ENCODE data around the gene ACSM2B. TPM values are rescaled to one million over a fixed set of nuclear protein-coding genes. Genes with fewer than 3 reads are reported as not detected.
"Not testable (repeated sequence)": the region's sequence is repeated elsewhere in the genome, so short reads cannot be mapped to it uniquely, and the experiment has no call there.

Gene ACSM2B
- total RNA-seq (not detected in 2 replicates), polyA plus RNA-seq (0.07 and 0.13 TPM in 2 replicates), polyA minus RNA-seq (not detected in 2 replicates), Bru-seq, nascent RNA (percentile 11 among the genes with signal in this experiment), BruChase-seq, experiment 1, labeled RNA remaining after a 6-hour chase (percentile 5 among the genes with signal in this experiment), BruChase-seq, experiment 2, labeled RNA remaining after a 2-hour chase (percentile 3 among the genes with signal in this experiment)
- polyA plus RNA-seq (2011; cell fraction: cytosol; rRNA removed) = 0.05 and 0.13 TPM in 2 replicates
- 0.13 and 0.31 TPM in 2 replicates for polyA plus RNA-seq (2011; cell fraction: nucleus; rRNA removed)
- polyA plus RNA-seq (2012) = not detected in 2 replicates
- not detected for polyA minus RNA-seq (2011; cell fraction: cytosol; rRNA and poly(A)+ RNA removed)
- polyA minus RNA-seq (2011; cell fraction: nucleus; rRNA and poly(A)+ RNA removed) = 0.34 TPM in 1 of 2 replicates, not detected in the other
- long read RNA-seq = 0 reads

- H3K4me3 ChIP-seq (replicated peaks in 1 of 3; ENCODE audit: insufficient read depth in 1 of 3, low read depth in 1 of 3, low read length in 3 of 3); H3K27me3 ChIP-seq (ENCODE audit: control insufficient read depth in 2 of 2, insufficient read depth in 2 of 2, low read length in 2 of 2); H2AFZ ChIP-seq (ENCODE audit: low read depth, low read length); H3K9me1 ChIP-seq (replicated peaks; ENCODE audit: control insufficient read depth, extremely low read depth, insufficient read depth, low read length); H3K9me3 ChIP-seq (replicated peaks; ENCODE audit: control insufficient read depth, insufficient read depth, low read length); H3K4me2 ChIP-seq (ENCODE audit: insufficient read depth, low read length); H3K79me2 ChIP-seq (ENCODE audit: control insufficient read depth, insufficient read depth, low read length); CTCF ChIA-PET; POLR2A ChIA-PET; H3K27ac ChIP-seq (ENCODE audit: insufficient read depth, low read depth, low read length); H3K4me1 ChIP-seq (ENCODE audit: control insufficient read depth, extremely low read depth, insufficient read depth, low read length); DNase-seq (ENCODE audit: low read depth, low spot score); intact Hi-C loops (cut with micrococcal nuclease); H3K36me3 ChIP-seq (ENCODE audit: control insufficient read depth in 2 of 2, extremely low read depth in 1 of 2, insufficient read depth in 2 of 2, low read length in 2 of 2); FAIRE-seq; dilution Hi-C loops (cut with MboI; ENCODE audit: extremely low pct_ligation_motif_present, low sequenced_read_pairs); H3K9ac ChIP-seq (replicated peaks; ENCODE audit: extremely low read depth, insufficient read depth, low read length); BruUV-seq (replicated peaks); H4K20me1 ChIP-seq (replicated peaks; ENCODE audit: control insufficient read depth, extremely low read depth, insufficient read depth, low read length): not testable (repeated sequence)
Measured at GRCh38 chr16:20576145-20576544, at the start of gene ACSM2B. Gene ACSM2B (minus strand): TSS chr16:20576367. CDS start chr16:20564845, 11,522 bp downstream.

GRCh38 chr16:20624882-20625807 lies 49.0 kb upstream of the ACSM2B start:
- H3K79me2 ChIP-seq (ENCODE audit: control insufficient read depth, insufficient read depth, low read length) = no peaks in the 10 kb centered on the region
- dilution Hi-C loops (cut with MboI; ENCODE audit: extremely low pct_ligation_motif_present, low sequenced_read_pairs) = no loop called here
- no peak overlapping the region for H3K4me2 ChIP-seq (ENCODE audit: insufficient read depth, low read length)
- no peaks in the 10 kb centered on the region for H3K9me3 ChIP-seq (replicated peaks; ENCODE audit: control insufficient read depth, insufficient read depth, low read length)
- intact Hi-C loops (cut with micrococcal nuclease) = no loop called here
- no peak overlapping the region for H3K27ac ChIP-seq (ENCODE audit: insufficient read depth, low read depth, low read length)
- no peaks in the 10 kb centered on the region for H3K27me3 ChIP-seq (ENCODE audit: control insufficient read depth in 2 of 2, insufficient read depth in 2 of 2, low read length in 2 of 2)
- no peaks in the 10 kb centered on the region for H4K20me1 ChIP-seq (replicated peaks; ENCODE audit: control insufficient read depth, extremely low read depth, insufficient read depth, low read length)
- BruUV-seq (replicated peaks) = no TSS peak
- ChIA-PET POLR2A (no interaction called here), CTCF (no interaction called here)
- no peak overlapping the region for H2AFZ ChIP-seq (ENCODE audit: low read depth, low read length)
- no peak overlapping the region for H3K9ac ChIP-seq (replicated peaks; ENCODE audit: extremely low read depth, insufficient read depth, low read length)
- H3K36me3 ChIP-seq (ENCODE audit: control insufficient read depth in 2 of 2, extremely low read depth in 1 of 2, insufficient read depth in 2 of 2, low read length in 2 of 2) = no peaks in the 10 kb centered on the region
- TF ChIP-seq EZH2 (IDR thresholded peaks at IDR 0.05; ENCODE audit: borderline replicate concordance, low read depth, low read length, severe bottlenecking) = no peak
- no peak for TF ChIP-seq GATA2 (IDR thresholded peaks at IDR 0.05; ENCODE audit: insufficient read depth, insufficient read length, low read depth, low read length)
- TF ChIP-seq MYC (IDR thresholded peaks at IDR 0.05; ENCODE audit: low read depth, low read length) = no peak
- no peak for TF ChIP-seq POLR2A (IDR thresholded peaks at IDR 0.05; ENCODE audit: low read depth, low read length)
- no peak for TF ChIP-seq MAX (IDR thresholded peaks at IDR 0.05; ENCODE audit: insufficient read depth, insufficient read length)
- TF ChIP-seq POLR2AphosphoS5 (IDR thresholded peaks at IDR 0.05; ENCODE audit: insufficient read depth, low read depth, low read length) = no peak
- no peak for TF ChIP-seq JUN (IDR thresholded peaks at IDR 0.05; ENCODE audit: borderline replicate concordance, insufficient read depth, insufficient read length, low read depth)
- TF ChIP-seq CTCF (IDR thresholded peaks at IDR 0.05; ENCODE audit: extremely low read depth in 1 of 2, insufficient read depth in 1 of 2, low read depth in 1 of 2, low read length in 2 of 2) = no peak
- no peak for TF ChIP-seq FOS (IDR thresholded peaks at IDR 0.05; ENCODE audit: borderline replicate concordance, insufficient read depth, low read length)
- DNase-seq (ENCODE audit: low read depth, low spot score) = no peak
- H3K9me1 ChIP-seq (replicated peaks; ENCODE audit: control insufficient read depth, extremely low read depth, insufficient read depth, low read length) = no peaks in the 10 kb centered on the region
- no peak for FAIRE-seq
- H3K4me3 ChIP-seq (replicated peaks in 1 of 3; ENCODE audit: insufficient read depth in 1 of 3, low read depth in 1 of 3, low read length in 3 of 3) = no peak overlapping the region
- no peaks in the 10 kb centered on the region for H3K4me1 ChIP-seq (ENCODE audit: control insufficient read depth, extremely low read depth, insufficient read depth, low read length)
